HG03103 (cell line): ENCODE measurements around the gene OBSCN.
A peak's percentile ranks its signal among the peaks of the same experiment; 100 is the strongest.

Experiments used
- ATAC-seq: cut with Tn5 transposase; IDR thresholded peaks from one replicate; pipeline ENCODE4 v1.9.1; 2021; ENCODE audit warnings: low read depth; ENCODE audit not compliant: unreplicated experiment

OBSCN gene

GRCh38 chr1:228207851-228208821 is at the start of gene OBSCN:
Gene OBSCN (plus strand): TSS chr1:228208044. CDS start chr1:228211784, 3,740 bp downstream.
- no peak for ATAC-seq

- ATAC-seq = no peak
Observed at GRCh38 chr1:228158151-228159007, 49.5 kb upstream of the OBSCN start.

- ATAC-seq = no peak
Observed at GRCh38 chr1:228159008-228159665, 48.7 kb upstream of the OBSCN start.

- ATAC-seq = no peak
Observed at GRCh38 chr1:228160201-228160761, 47.6 kb upstream of the OBSCN start.

GRCh38 chr1:228161362-228161761 is 46.5 kb upstream of the OBSCN start:
- ATAC-seq = no peak

GRCh38 chr1:228161866-228162265 is 46.0 kb upstream of the OBSCN start:
- no peak for ATAC-seq

- ATAC-seq = no peak
Observed at GRCh38 chr1:228162286-228163006, 45.4 kb upstream of the OBSCN start.

- ATAC-seq = no peak
Observed at GRCh38 chr1:228163007-228163753, 44.7 kb upstream of the OBSCN start.

GRCh38 chr1:228163776-228164519 is 43.9 kb upstream of the OBSCN start:
- no peak for ATAC-seq

GRCh38 chr1:228164561-228165371 is 43.1 kb upstream of the OBSCN start:
- ATAC-seq = peak; percentile 0

- peak; percentile 70 for ATAC-seq
Observed at GRCh38 chr1:228165372-228166169, 42.3 kb upstream of the OBSCN start, which contains the start of gene IBA57. Gene IBA57 (plus strand): TSS chr1:228165804. CDS start chr1:228165817, 13 bp downstream.

GRCh38 chr1:228166170-228166936 is 41.5 kb upstream of the OBSCN start:
- peak; percentile 7 for ATAC-seq

- no peak for ATAC-seq
Observed at GRCh38 chr1:228168563-228169270, 39.1 kb upstream of the OBSCN start.

GRCh38 chr1:228169345-228169744 is 38.5 kb upstream of the OBSCN start:
- ATAC-seq = no peak

- no peak for ATAC-seq
Observed at GRCh38 chr1:228170666-228171065, 37.2 kb upstream of the OBSCN start.
